HCT116 (cell line): ENCODE data around the gene CNTFR. TPM values are rescaled to one million over a fixed set of nuclear protein-coding genes. Genes with fewer than 3 reads are reported as not detected.
A peak's percentile ranks its signal among the peaks of the same experiment; 100 is the strongest.

Experiments used
- ATAC-seq: fragments of 200-7000 bp; cut with Tn5 transposase; 2 replicates; pipeline ENCODE4 v1.9.1; 2020; ENCODE audit warnings: mild to moderate bottlenecking, moderate library complexity
- BruUV-seq: library from RNA; stranded (reverse); fragments of 400-500 nt; replicated peaks from 2 replicates; lab custom pipeline; 2021; lab: Mats Ljungman, UMichigan
- CTCF ChIA-PET: fragments of 300-600 bp; sonication (Branson Sonifier 250); formaldehyde crosslinking; loops from one replicate; lab custom pipeline; 2021; ENCODE audit warnings: antibody characterized with exemption; lab: Charles Lee
- POLR2A ChIA-PET: fragments of 300-600, 350-600 bp; sonication (Branson Sonifier 250); formaldehyde crosslinking; loops from one replicate; lab custom pipeline; 2021; ENCODE audit warnings: antibody characterized with exemption; lab: Charles Lee
- RAD21 ChIA-PET, 2 experiments: fragments of 300-600 bp; sonication (Branson Sonifier 250); formaldehyde crosslinking; loops; one replicate each; lab custom pipeline; 2023; ENCODE audit warnings: low total read pairs in 2 of 2; ENCODE audit not compliant: uncharacterized antibody in 2 of 2, unreplicated experiment in 2 of 2, low non-redundant PET in 1 of 2; lab: Charles Lee
- DNase-seq: peaks from one replicate; pipeline ENCODE4 v3.0.0-alpha.2; 2010; ENCODE audit warnings: low read depth, low spot score
- H2AFZ ChIP-seq: fragments of 200-600 bp; shearing (Covaris generic), sonication (generic); 2 replicates; pipeline ENCODE4 v1.6.1; 2017; ENCODE audit warnings: low read depth, mixed run types, mixed read lengths, antibody characterized with exemption, low read length; ENCODE audit not compliant: poor library complexity, severe bottlenecking
- H3K27ac ChIP-seq: 2 replicates; pipeline ENCODE4 v1.5.1; 2012; ENCODE audit warnings: low read depth, low read length
- H3K27me3 ChIP-seq: fragments of 200-600 bp; sonication (generic); 2 replicates; pipeline ENCODE4 v1.6.1; 2016; ENCODE audit warnings: mixed run types, low read length, mixed read lengths; ENCODE audit not compliant: insufficient read depth
- H3K36me3 ChIP-seq, 2 experiments: fragments of 200-500 bp in 1 of 2; fragments of 200-600 bp in 1 of 2; sonication (Bioruptor generic) in 1 of 2; sonication (generic) in 1 of 2; 2 replicates each; pipeline versions ENCODE4 v1.5.1 to v1.6.1; 2014 to 2016; ENCODE audit warnings: low read length in 2 of 2, inconsistent platforms in 1 of 2, mixed read lengths in 1 of 2, mixed run types in 1 of 2; ENCODE audit not compliant: insufficient read depth in 2 of 2, control insufficient read depth in 1 of 2
- H3K4me1 ChIP-seq, 2 experiments: fragments of 200-600 bp in 1 of 2; sonication (generic) in 1 of 2; 2 replicates each; pipeline versions ENCODE4 v1.5.1 to v1.6.1; 2012 to 2017; ENCODE audit warnings: low read length in 2 of 2, inconsistent platforms in 1 of 2, mild to moderate bottlenecking in 1 of 2, mixed read lengths in 1 of 2, mixed run types in 1 of 2, moderate library complexity in 1 of 2; ENCODE audit not compliant: insufficient read depth in 2 of 2, control insufficient read depth in 1 of 2
- H3K4me2 ChIP-seq: fragments of 200-600 bp; sonication (generic); 2 replicates; pipeline ENCODE4 v1.6.1; 2017; ENCODE audit warnings: mixed run types, low read length, mixed read lengths
- H3K4me3 ChIP-seq, 2 experiments: fragments of 200-600 bp in 1 of 2; sonication (generic) in 1 of 2; replicated peaks in 1 of 2; 2 replicates each; pipeline ENCODE4 v1.5.1; 2011 to 2016; ENCODE audit warnings: low read length in 2 of 2, control low read depth in 1 of 2, low read depth in 1 of 2, mild to moderate bottlenecking in 1 of 2, mixed read lengths in 1 of 2, mixed run types in 1 of 2
- H3K79me2 ChIP-seq: fragments of 200-600 bp; sonication (generic); 2 replicates; pipeline ENCODE4 v1.6.1; 2017; ENCODE audit warnings: mild to moderate bottlenecking, mixed run types, low read length, moderate library complexity, mixed read lengths; ENCODE audit not compliant: insufficient read depth
- H3K9ac ChIP-seq: fragments of 200-600 bp; sonication (generic); 2 replicates; pipeline ENCODE4 v1.6.1; 2016; ENCODE audit warnings: low read length, mixed read lengths
- H3K9me2 ChIP-seq: fragments of 200-600 bp; sonication (generic), shearing (Covaris generic); 2 replicates; pipeline ENCODE4 v1.6.1; 2017; ENCODE audit warnings: mixed run types, mild to moderate bottlenecking, moderate library complexity; ENCODE audit not compliant: insufficient read depth
- H3K9me3 ChIP-seq, 2 experiments: fragments of 200-500 bp in 1 of 2; fragments of 200-600 bp in 1 of 2; sonication (Bioruptor generic) in 1 of 2; sonication (generic) in 1 of 2; 2 replicates each; pipeline ENCODE4 v1.6.1; 2014 to 2017; ENCODE audit warnings: low read length in 2 of 2, mixed read lengths in 2 of 2, inconsistent platforms in 1 of 2, low read depth in 1 of 2, mild to moderate bottlenecking in 1 of 2, mixed run types in 1 of 2, moderate library complexity in 1 of 2; ENCODE audit not compliant: control insufficient read depth in 1 of 2, insufficient read depth in 1 of 2
- H4K20me1 ChIP-seq: fragments of 200-600 bp; sonication (generic), shearing (Covaris generic); 2 replicates; pipeline ENCODE4 v1.6.1; 2017; ENCODE audit warnings: mixed run types, mild to moderate bottlenecking, moderate library complexity; ENCODE audit not compliant: insufficient read depth
- EZH2phosphoT487 ChIP-seq: fragments of 200-600 bp; IDR thresholded peaks from 2 replicates; pipeline ENCODE4 v1.6.1; 2018; ENCODE audit warnings: antibody characterized with exemption, borderline replicate concordance
- FOSL1 ChIP-seq: IDR thresholded peaks from 2 replicates; pipeline ENCODE4 v1.6.1; 2012; ENCODE audit warnings: low read depth
- JUND ChIP-seq: IDR thresholded peaks from 2 replicates; pipeline ENCODE4 v1.6.1; 2012
- POLR2A ChIP-seq: IDR thresholded peaks from 2 replicates; pipeline ENCODE4 v1.7.0; 2011; ENCODE audit warnings: borderline replicate concordance; ENCODE audit not compliant: insufficient read depth, insufficient read length; ENCODE audit errors: extremely low read depth
- POLR2AphosphoS5 ChIP-seq: IDR thresholded peaks from 2 replicates; pipeline ENCODE4 v1.6.1; 2011; ENCODE audit warnings: mild to moderate bottlenecking, low read depth, low read length, moderate library complexity
- RAD21 ChIP-seq: IDR thresholded peaks from 2 replicates; pipeline ENCODE4 v1.6.1; 2012; ENCODE audit warnings: low read depth, mild to moderate bottlenecking
- SIN3A ChIP-seq: IDR thresholded peaks from 2 replicates; pipeline ENCODE4 v1.6.1; 2012; ENCODE audit warnings: low read depth
- SP1 ChIP-seq: IDR thresholded peaks from 2 replicates; pipeline ENCODE4 v1.6.1; 2012; ENCODE audit warnings: low read depth
- SRF ChIP-seq: IDR thresholded peaks from 2 replicates; pipeline ENCODE4 v1.6.1; 2012; ENCODE audit warnings: low read depth
- TCF7L2 ChIP-seq: IDR thresholded peaks from 2 replicates; pipeline ENCODE4 v1.7.0; 2011; ENCODE audit warnings: borderline replicate concordance, inconsistent platforms; ENCODE audit not compliant: insufficient read depth, insufficient read length; ENCODE audit errors: extremely low read depth
- YY1 ChIP-seq: IDR thresholded peaks from 2 replicates; pipeline ENCODE4 v1.6.1; 2011; ENCODE audit warnings: low read length, low read depth, moderate library complexity, mild to moderate bottlenecking; ENCODE audit not compliant: insufficient replicate concordance; ENCODE audit errors: extremely low read depth
- intact Hi-C: fragments of 100-400 bp; cut with micrococcal nuclease; formaldehyde crosslinking; loops from 2 replicates; pipeline ENCODE4 v1.10.0; 2022
- total RNA-seq: library from RNA; stranded (reverse); gene quantifications from one replicate; pipeline ENCODE4 v1.2.1, GENCODE V29; 2021; ENCODE audit not compliant: unreplicated experiment
- TF ChIP-seq, protein P1 (sequence below), 3 experiments: fragments of 200-600 bp in 1 of 3; sonication (generic) in 1 of 3; IDR thresholded peaks in 2 of 3; conservative IDR thresholded peaks in 1 of 3; 2 replicates each; pipeline ENCODE4 v1.5.1; 2012 to 2017; ENCODE audit warnings: low read depth in 2 of 3, low read length in 2 of 3, antibody characterized with exemption in 1 of 3, borderline replicate concordance in 1 of 3, control low read depth in 1 of 3, mild to moderate bottlenecking in 1 of 3, mixed read lengths in 1 of 3, mixed run types in 1 of 3, moderate library complexity in 1 of 3; ENCODE audit not compliant: insufficient read depth in 1 of 3
- TF ChIP-seq, protein P2 (sequence below): IDR thresholded peaks from 2 replicates; pipeline ENCODE4 v1.6.1; 2011; ENCODE audit warnings: mild to moderate bottlenecking, low read length, moderate library complexity; ENCODE audit not compliant: insufficient replicate concordance; ENCODE audit errors: extremely low read depth
- TF ChIP-seq, protein P3 (sequence below): IDR thresholded peaks from 2 replicates; pipeline ENCODE4 v1.6.1; 2012

Gene CNTFR
- total RNA-seq, 1 experiment from 2014 or later, result not detected

DNA sequence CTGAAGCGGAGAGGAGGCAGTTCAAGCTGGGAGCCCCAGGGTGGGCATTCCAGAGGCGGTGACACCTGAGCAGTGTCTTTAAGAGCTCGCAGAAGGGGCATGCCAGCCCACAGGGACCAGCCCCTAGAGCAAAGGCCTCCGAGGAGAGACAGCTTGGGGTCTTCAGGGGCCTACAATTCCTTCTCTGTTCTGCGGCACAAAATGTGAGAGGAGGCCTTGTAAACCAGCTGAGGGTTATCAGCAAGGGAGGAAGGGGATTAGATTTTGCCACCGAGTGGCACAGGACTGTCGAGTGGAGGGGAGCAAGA, 48.6 kb upstream of the CNTFR start:
- no peaks in the 10 kb centered on the region for H3K9me2 ChIP-seq
- no TSS peak for BruUV-seq
- H3K4me1 ChIP-seq, result peaks cover 15 to 38% of the 10 kb centered on the region in 2 experiments; a peak in 3 of 4 replicates
- no peaks in the 10 kb centered on the region for H3K9me3 ChIP-seq
- no peak overlapping the region for H2AFZ ChIP-seq
- peak overlapping the region; percentile 85 for H3K27ac ChIP-seq
- ChIA-PET RAD21 (no interaction called here), POLR2A (interaction anchor here (0.6 to 3.1 kb wide), 8 partner anchors 8 to 261 kb away, joined by 3 to 26 read pairs (median 8); partner anchors contain the start of genes ARID3C, DCTN3, GALT and IL11RA), CTCF (interaction anchor here (0.7 to 2.5 kb wide), 3 partner anchors 9 to 34 kb away, joined by 3 to 9 read pairs (median 7); partner anchors contain the start of genes DCTN3 and GALT)
- intact Hi-C loops, result no loop called here
- no peak for DNase-seq
- ATAC-seq, result no peak; the same call in 1 of the 2 replicates
- H3K79me2 ChIP-seq, result peaks cover 27% of the 10 kb centered on the region
- H3K9ac ChIP-seq, result peak overlapping the region; percentile 94
- H3K27me3 ChIP-seq, result no peaks in the 10 kb centered on the region
- peak overlapping the region; percentile 94 for H3K4me3 ChIP-seq
- H4K20me1 ChIP-seq, result no peaks in the 10 kb centered on the region
- peaks cover 0 to 12% of the 10 kb centered on the region in 2 experiments; a peak in 2 of 4 replicates for H3K36me3 ChIP-seq
- peak overlapping the region; percentile 95 for H3K4me2 ChIP-seq
- TF ChIP-seq SP1, result no peak
- TF ChIP-seq FOSL1, result no peak
- TF ChIP-seq, protein P1, sequence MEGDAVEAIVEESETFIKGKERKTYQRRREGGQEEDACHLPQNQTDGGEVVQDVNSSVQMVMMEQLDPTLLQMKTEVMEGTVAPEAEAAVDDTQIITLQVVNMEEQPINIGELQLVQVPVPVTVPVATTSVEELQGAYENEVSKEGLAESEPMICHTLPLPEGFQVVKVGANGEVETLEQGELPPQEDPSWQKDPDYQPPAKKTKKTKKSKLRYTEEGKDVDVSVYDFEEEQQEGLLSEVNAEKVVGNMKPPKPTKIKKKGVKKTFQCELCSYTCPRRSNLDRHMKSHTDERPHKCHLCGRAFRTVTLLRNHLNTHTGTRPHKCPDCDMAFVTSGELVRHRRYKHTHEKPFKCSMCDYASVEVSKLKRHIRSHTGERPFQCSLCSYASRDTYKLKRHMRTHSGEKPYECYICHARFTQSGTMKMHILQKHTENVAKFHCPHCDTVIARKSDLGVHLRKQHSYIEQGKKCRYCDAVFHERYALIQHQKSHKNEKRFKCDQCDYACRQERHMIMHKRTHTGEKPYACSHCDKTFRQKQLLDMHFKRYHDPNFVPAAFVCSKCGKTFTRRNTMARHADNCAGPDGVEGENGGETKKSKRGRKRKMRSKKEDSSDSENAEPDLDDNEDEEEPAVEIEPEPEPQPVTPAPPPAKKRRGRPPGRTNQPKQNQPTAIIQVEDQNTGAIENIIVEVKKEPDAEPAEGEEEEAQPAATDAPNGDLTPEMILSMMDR (IDR thresholded peaks at IDR 0.05 in 2 of 3, conservative IDR thresholded peaks at IDR 0.05 in 1 of 3; ENCODE audit: borderline replicate concordance in 1 of 3, insufficient read depth in 1 of 3, low read depth in 2 of 3, low read length in 2 of 3), result no peak
- TF ChIP-seq, all 23 proteins: peak for 0

DNA sequence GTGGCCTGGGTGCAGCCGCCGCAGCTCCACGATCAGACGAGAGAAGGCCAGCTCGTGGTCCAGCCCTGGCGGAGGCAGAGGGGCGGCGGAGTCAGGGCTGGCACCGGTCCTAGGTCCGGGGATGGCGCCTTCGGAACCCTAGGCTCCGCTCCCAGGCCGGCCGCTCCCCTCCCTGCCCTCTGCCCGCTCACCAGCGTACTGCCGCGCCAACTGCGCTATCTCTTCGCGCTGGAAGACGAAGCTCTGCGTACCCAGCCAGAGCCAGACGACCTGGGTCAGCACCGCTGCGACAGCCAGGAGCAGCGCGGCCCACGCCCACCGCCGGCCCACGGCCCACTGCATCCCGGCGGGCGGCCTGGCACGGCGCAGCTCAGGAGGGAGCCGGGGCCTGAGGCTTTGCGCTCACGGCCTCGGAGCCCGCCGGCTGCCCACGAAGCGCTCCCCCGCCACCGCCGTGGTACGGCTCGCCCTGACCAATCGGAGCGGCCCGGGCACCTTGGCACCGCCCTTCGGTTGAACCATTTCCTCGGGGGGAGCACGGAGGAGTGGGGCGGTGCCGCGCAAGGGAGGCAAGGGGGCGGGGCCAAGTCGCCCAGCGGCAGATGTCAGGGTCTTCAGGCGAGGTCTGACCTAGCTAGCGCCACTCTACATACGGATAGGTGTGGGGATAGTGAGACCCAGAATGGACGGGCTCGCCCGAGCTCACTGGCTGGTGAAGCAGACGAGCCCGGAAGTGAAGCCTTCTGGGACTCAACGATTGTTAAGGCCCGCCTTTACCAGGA, 48.0 kb upstream of the CNTFR start, which contains the start of gene SIGMAR1:
SIGMAR1 (minus strand) TSS at position 432 of the 782 bp plus-strand sequence; CDS start at position 342, 90 bp downstream.
- H3K9me3 ChIP-seq, result no peaks in the 10 kb centered on the region
- H3K27ac ChIP-seq, result peak within 1 kb of the TSS; percentile 85
- peak; percentile 86 for ATAC-seq
- no peaks in the 10 kb centered on the region for H4K20me1 ChIP-seq
- intact Hi-C loops, result no loop called here
- peaks cover 27% of the 10 kb centered on the region for H3K79me2 ChIP-seq
- H3K4me3 ChIP-seq, result peak within 1 kb of the TSS; percentile 94
- peaks cover 15 to 38% of the 10 kb centered on the region in 2 experiments; a peak in 3 of 4 replicates for H3K4me1 ChIP-seq
- H3K36me3 ChIP-seq, result peaks cover 0 to 12% of the 10 kb centered on the region in 2 experiments; a peak in 2 of 4 replicates
- CTCF ChIA-PET, result interaction anchor here (0.7 to 2.5 kb wide), 3 partner anchors 9 to 34 kb away, joined by 3 to 9 read pairs (median 7); partner anchors contain the start of genes DCTN3 and GALT
- POLR2A ChIA-PET, result interaction anchor here (0.6 to 3.1 kb wide), 8 partner anchors 8 to 261 kb away, joined by 3 to 26 read pairs (median 8); partner anchors contain the start of genes ARID3C, DCTN3, GALT and IL11RA
- peak within 1 kb of the TSS; percentile 95 for H3K4me2 ChIP-seq
- no peak within 1 kb of the TSS for H2AFZ ChIP-seq
- H3K27me3 ChIP-seq, result no peaks in the 10 kb centered on the region
- RAD21 ChIA-PET, result no interaction called here
- DNase-seq, result peak; percentile 84
- H3K9me2 ChIP-seq, result no peaks in the 10 kb centered on the region
- BruUV-seq, result no TSS peak
- peak within 1 kb of the TSS; percentile 94 for H3K9ac ChIP-seq
- peak; percentile 92 for TF ChIP-seq POLR2A
- peak; percentile 54 for TF ChIP-seq TCF7L2
- no peak for TF ChIP-seq FOSL1
- TF ChIP-seq EZH2phosphoT487, result no peak
- TF ChIP-seq, protein P2, sequence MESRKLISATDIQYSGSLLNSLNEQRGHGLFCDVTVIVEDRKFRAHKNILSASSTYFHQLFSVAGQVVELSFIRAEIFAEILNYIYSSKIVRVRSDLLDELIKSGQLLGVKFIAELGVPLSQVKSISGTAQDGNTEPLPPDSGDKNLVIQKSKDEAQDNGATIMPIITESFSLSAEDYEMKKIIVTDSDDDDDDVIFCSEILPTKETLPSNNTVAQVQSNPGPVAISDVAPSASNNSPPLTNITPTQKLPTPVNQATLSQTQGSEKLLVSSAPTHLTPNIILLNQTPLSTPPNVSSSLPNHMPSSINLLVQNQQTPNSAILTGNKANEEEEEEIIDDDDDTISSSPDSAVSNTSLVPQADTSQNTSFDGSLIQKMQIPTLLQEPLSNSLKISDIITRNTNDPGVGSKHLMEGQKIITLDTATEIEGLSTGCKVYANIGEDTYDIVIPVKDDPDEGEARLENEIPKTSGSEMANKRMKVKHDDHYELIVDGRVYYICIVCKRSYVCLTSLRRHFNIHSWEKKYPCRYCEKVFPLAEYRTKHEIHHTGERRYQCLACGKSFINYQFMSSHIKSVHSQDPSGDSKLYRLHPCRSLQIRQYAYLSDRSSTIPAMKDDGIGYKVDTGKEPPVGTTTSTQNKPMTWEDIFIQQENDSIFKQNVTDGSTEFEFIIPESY, result no peak
- TF ChIP-seq SRF, result no peak
- TF ChIP-seq, protein P3, sequence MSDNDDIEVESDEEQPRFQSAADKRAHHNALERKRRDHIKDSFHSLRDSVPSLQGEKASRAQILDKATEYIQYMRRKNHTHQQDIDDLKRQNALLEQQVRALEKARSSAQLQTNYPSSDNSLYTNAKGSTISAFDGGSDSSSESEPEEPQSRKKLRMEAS, result no peak
- TF ChIP-seq SIN3A, result no peak
- TF ChIP-seq SP1, result no peak
- TF ChIP-seq POLR2AphosphoS5, result peak; percentile 87
- TF ChIP-seq YY1, result peak; percentile 35
- no peak for TF ChIP-seq RAD21
- TF ChIP-seq JUND, result no peak
